ENCODE data around the gene MAP2. TPM values are rescaled to one million over a fixed set of nuclear protein-coding genes. Genes with fewer than 3 reads are reported as not detected.

MAP2 gene
- total and polyA plus RNA-seq, 12 donors, result 3.5 to 15.5 (median 5.5) TPM

- DNase-seq (no peak), ATAC-seq (no peak)
- 79 to 85% methylated on average over 3 of the region's 3 CpGs for WGBS, 2 donors
Observed at GRCh38 chr2:209734805-209735204, 311.0 kb downstream of the MAP2 start.

DNA sequence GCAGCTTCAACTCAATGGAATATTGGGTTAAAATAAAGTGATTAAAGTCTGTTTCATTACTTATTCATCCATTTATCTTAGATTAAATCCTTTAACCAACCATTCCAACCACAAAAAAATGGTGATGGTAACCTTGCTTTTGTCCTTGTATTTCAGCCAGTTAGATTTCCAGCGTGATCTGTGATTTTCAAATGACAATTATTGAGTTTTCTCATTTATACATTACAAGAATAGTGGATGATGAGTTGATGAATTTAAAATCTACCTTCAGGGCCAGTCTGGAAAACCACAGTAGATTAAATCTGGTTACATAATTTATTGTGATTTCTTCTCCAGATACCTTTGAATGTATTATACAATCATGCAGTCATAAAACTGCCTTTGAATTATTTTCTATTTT, 318.1 kb downstream of the MAP2 start:
- Histone ChIP-seq H3K27me3 (no peaks in the 10 kb centered on the region), H3K27ac (no peak overlapping the region), H3K4me1 (no peaks in the 10 kb centered on the region), H3K4me3 (no peak overlapping the region), H3K9me3 (peaks cover 0 to 15% (median 0%) of the 10 kb centered on the region in 11 donors), H3K36me3 (no peaks in the 10 kb centered on the region)
- TF ChIP-seq CTCF (IDR thresholded peaks at IDR 0.05), result no peak
- DNase-seq (no peak), ATAC-seq (no peak)
- WGBS, 2 donors, result 58 to 62% methylated on average over 1 of the region's 1 CpG
- intact Hi-C loops (cut with DNase I), result no loop called here

More at GRCh38 chr2:209734805-209735204, 311.0 kb downstream of the MAP2 start:
- intact Hi-C loops (cut with DNase I), result no loop called here
- no peaks in the 10 kb centered on the region for H3K9me3 ChIP-seq
- H3K36me3 ChIP-seq, result peaks cover 0 to 9% (median 0%) of the 10 kb centered on the region in 9 donors
- H3K27me3 ChIP-seq, result no peaks in the 10 kb centered on the region
- no peak for TF ChIP-seq CTCF (IDR thresholded peaks at IDR 0.05)
- H3K4me1 ChIP-seq, result no peaks in the 10 kb centered on the region
- no peak overlapping the region for H3K4me3 ChIP-seq
- H3K27ac ChIP-seq, result no peak overlapping the region

- no peak for ATAC-seq
- Histone ChIP-seq H3K4me1 (no peaks in the 10 kb centered on the region), H3K4me3 (no peak overlapping the region), H3K27me3 (peaks cover 0 to 16% (median 0%) of the 10 kb centered on the region in 7 donors), H3K36me3 (no peaks in the 10 kb centered on the region), H3K27ac (no peak overlapping the region), H3K9me3 (no peaks in the 10 kb centered on the region)
- no peak for DNase-seq
- no peak for TF ChIP-seq CTCF (IDR thresholded peaks at IDR 0.05)
- 36 to 44% methylated on average over 3 of the region's 3 CpGs for WGBS, 2 donors
- intact Hi-C loops (cut with DNase I), result no loop called here
Observed at GRCh38 chr2:209753020-209753419, 329.2 kb downstream of the MAP2 start.

DNA sequence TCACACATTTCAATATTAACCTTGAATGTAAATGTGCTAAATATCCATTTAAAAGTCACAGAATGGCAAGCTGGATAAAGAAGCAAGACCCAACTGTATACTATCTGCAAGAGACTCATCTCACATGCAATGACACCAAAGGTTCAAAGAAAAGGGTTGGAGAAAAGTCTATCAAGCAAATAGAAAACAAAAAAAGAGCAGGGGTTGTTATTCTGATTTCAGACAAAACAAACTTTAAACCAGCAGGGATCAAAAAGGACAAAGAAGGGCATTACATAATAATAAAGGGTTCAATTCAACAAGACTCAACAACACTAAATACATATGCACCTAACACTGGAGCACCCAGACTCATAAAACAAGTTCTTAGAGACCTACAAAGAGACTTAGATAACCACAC, 333.3 kb downstream of the MAP2 start:
- TF ChIP-seq CTCF (IDR thresholded peaks at IDR 0.05), result no peak
- intact Hi-C loops (cut with DNase I), result no loop called here
- peaks cover 0 to 16% (median 0%) of the 10 kb centered on the region in 7 donors for H3K27me3 ChIP-seq
- ATAC-seq (no peak), DNase-seq (no peak)
- H3K4me3 ChIP-seq, result no peak overlapping the region
- peaks cover 0 to 17% (median 0%) of the 10 kb centered on the region in 11 donors for H3K9me3 ChIP-seq
- H3K4me1 ChIP-seq, result no peaks in the 10 kb centered on the region
- H3K36me3 ChIP-seq, result no peaks in the 10 kb centered on the region
- no peak overlapping the region for H3K27ac ChIP-seq
